Measurements from ENCODE around the gene RAI1.

The RAI1 gene

GRCh38 chr17:17719199-17719940 is 38.1 kb downstream of the RAI1 start:
- no peaks in the 10 kb centered on the region for H3K27me3 ChIP-seq (replicated peaks; ENCODE audit: control insufficient read depth, insufficient read depth, low read length)
- TF ChIP-seq, protein P1, sequence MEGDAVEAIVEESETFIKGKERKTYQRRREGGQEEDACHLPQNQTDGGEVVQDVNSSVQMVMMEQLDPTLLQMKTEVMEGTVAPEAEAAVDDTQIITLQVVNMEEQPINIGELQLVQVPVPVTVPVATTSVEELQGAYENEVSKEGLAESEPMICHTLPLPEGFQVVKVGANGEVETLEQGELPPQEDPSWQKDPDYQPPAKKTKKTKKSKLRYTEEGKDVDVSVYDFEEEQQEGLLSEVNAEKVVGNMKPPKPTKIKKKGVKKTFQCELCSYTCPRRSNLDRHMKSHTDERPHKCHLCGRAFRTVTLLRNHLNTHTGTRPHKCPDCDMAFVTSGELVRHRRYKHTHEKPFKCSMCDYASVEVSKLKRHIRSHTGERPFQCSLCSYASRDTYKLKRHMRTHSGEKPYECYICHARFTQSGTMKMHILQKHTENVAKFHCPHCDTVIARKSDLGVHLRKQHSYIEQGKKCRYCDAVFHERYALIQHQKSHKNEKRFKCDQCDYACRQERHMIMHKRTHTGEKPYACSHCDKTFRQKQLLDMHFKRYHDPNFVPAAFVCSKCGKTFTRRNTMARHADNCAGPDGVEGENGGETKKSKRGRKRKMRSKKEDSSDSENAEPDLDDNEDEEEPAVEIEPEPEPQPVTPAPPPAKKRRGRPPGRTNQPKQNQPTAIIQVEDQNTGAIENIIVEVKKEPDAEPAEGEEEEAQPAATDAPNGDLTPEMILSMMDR (IDR thresholded peaks at IDR 0.05; ENCODE audit: insufficient read depth, low read length, poor library complexity, severe bottlenecking) = no peak

DNA sequence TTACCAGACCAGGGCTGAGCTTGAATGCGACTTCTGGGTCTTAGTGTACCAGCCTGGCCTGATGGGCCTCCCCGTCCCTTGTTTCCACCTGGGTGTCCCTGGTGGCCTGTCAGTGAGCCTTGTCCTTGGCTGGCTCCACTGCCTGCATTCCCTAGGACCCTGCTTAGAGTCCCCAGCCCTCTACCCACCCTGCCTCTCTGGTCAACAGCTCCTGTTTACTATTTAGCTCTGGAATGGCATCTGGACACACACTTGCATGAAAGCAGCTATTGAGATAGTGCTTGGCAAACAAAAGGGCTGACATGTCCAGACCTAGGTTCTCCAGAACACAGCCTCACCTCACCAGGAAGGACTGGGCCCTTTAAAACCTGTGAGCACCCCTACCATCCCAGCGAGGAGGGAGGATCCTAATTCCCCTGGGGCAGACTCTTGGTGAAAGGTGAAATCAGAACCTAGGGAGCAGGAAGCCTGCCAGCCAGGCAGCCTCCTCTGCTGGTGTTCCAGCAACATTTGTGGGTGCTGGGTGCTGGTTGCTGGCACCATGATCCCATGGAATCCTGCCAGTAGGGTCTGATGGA is 38.8 kb downstream of the RAI1 start:
- TF ChIP-seq, protein P1 (IDR thresholded peaks at IDR 0.05; ENCODE audit: insufficient read depth, low read length, poor library complexity, severe bottlenecking) = no peak
- Histone ChIP-seq H3K36me3 (ENCODE audit: control insufficient read depth, insufficient read depth, low read length) (no peaks in the 10 kb centered on the region), H3K4me3 (replicated peaks; ENCODE audit: low read depth, low read length) (no peak overlapping the region), H3K27me3 (replicated peaks; ENCODE audit: control insufficient read depth, insufficient read depth, low read length) (no peaks in the 10 kb centered on the region)
- DNase-seq (ENCODE audit: extremely low read depth, insufficient read length) = no peak

More at GRCh38 chr17:17719199-17719940, 38.1 kb downstream of the RAI1 start:
- Histone ChIP-seq H3K4me3 (replicated peaks; ENCODE audit: low read depth, low read length) (no peak overlapping the region), H3K36me3 (ENCODE audit: control insufficient read depth, insufficient read depth, low read length) (no peaks in the 10 kb centered on the region)
- DNase-seq (ENCODE audit: extremely low read depth, insufficient read length) = no peak

GRCh38 chr17:17721140-17721668 is 39.9 kb downstream of the RAI1 start:
- Histone ChIP-seq H3K4me3 (replicated peaks; ENCODE audit: low read depth, low read length) (no peak overlapping the region), H3K27me3 (replicated peaks; ENCODE audit: control insufficient read depth, insufficient read depth, low read length) (no peaks in the 10 kb centered on the region), H3K36me3 (ENCODE audit: control insufficient read depth, insufficient read depth, low read length) (no peaks in the 10 kb centered on the region)
- TF ChIP-seq, protein P1 (IDR thresholded peaks at IDR 0.05; ENCODE audit: insufficient read depth, low read length, poor library complexity, severe bottlenecking) = no peak
- no peak for DNase-seq (ENCODE audit: extremely low read depth, insufficient read length)

DNA sequence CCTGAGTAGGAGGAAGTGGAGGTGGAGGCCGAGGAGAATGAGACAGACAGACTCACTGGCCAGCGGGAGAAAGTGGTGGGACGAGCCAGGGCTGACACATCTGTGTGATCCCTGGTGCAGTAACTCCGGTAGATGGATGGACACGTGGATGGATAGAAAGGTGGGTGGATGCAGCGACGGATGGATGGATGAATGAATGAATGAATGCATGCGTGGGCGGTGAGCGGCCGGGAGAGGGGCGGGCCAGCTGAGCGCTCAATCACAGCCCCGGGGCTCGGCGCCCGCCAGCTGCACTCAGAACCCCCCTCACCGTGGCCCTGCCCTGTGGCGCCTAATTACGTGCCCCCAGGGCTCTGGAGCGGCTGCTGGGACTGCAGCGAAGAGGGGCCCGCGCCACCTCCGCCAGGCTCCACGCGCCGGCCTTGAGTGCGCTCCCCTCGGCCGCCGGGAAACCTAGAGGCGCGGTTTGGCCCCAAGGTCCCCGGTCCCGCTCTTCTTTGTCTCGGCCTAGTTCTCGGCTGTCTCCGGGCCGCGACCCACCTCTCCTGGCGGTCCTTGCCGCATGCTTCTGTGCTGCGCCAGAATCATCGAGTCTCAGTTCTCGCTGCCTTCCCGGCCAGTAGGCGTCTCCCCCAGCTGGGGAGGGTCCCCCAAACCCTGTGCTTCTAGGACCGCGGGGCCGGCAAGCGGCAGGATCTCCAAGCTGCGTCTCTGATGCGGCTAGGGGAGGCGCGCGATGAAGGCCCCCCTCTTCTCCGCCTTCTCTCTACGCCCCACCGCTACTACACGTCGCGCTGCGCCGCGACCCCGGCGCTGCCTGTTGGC is 41.0 kb downstream of the RAI1 start:
- TF ChIP-seq, protein P1 (IDR thresholded peaks at IDR 0.05; ENCODE audit: insufficient read depth, low read length, poor library complexity, severe bottlenecking) = no peak
- Histone ChIP-seq H3K36me3 (ENCODE audit: control insufficient read depth, insufficient read depth, low read length) (no peaks in the 10 kb centered on the region), H3K27me3 (replicated peaks; ENCODE audit: control insufficient read depth, insufficient read depth, low read length) (no peaks in the 10 kb centered on the region), H3K4me3 (replicated peaks; ENCODE audit: low read depth, low read length) (no peak overlapping the region)
- DNase-seq (ENCODE audit: extremely low read depth, insufficient read length) = no peak

- TF ChIP-seq, protein P1 (IDR thresholded peaks at IDR 0.05; ENCODE audit: insufficient read depth, low read length, poor library complexity, severe bottlenecking) = no peak
- Histone ChIP-seq H3K36me3 (ENCODE audit: control insufficient read depth, insufficient read depth, low read length) (no peaks in the 10 kb centered on the region), H3K4me3 (replicated peaks; ENCODE audit: low read depth, low read length) (peak overlapping the region; percentile 4; the same call in 1 of the 2 replicates)
These were observed 41.7 kb downstream of the RAI1 start for GRCh38 chr17:17722906-17723353.

More at GRCh38 chr17:17722906-17723353, 41.7 kb downstream of the RAI1 start:
- no peak for DNase-seq (ENCODE audit: extremely low read depth, insufficient read length)
- H3K27me3 ChIP-seq (replicated peaks; ENCODE audit: control insufficient read depth, insufficient read depth, low read length) = no peaks in the 10 kb centered on the region
